Measurements from ENCODE around the gene LGR5.

Gene LGR5

GRCh38 chr12:71591601-71592000 is 152.0 kb downstream of the LGR5 start:
- no peak overlapping the region for H3K4me3 ChIP-seq (ENCODE audit: low read depth, low read length)

- H3K4me3 ChIP-seq (ENCODE audit: low read depth, low read length), result no peak overlapping the region
Measured at GRCh38 chr12:71592841-71593240, 153.2 kb downstream of the LGR5 start.

- no peak overlapping the region for H3K4me3 ChIP-seq (ENCODE audit: low read depth, low read length)
Measured at GRCh38 chr12:71594214-71594948, 154.8 kb downstream of the LGR5 start.

- no peak overlapping the region for H3K4me3 ChIP-seq (ENCODE audit: low read depth, low read length)
Measured at GRCh38 chr12:71599210-71599609, 159.6 kb downstream of the LGR5 start.

GRCh38 chr12:71601546-71601945 is 161.9 kb downstream of the LGR5 start:
- no peak overlapping the region for H3K4me3 ChIP-seq (ENCODE audit: low read depth, low read length)

GRCh38 chr12:71602761-71603577 is 163.4 kb downstream of the LGR5 start:
- no peak overlapping the region for H3K4me3 ChIP-seq (ENCODE audit: low read depth, low read length)

GRCh38 chr12:71605039-71605438 is 165.4 kb downstream of the LGR5 start:
- H3K4me3 ChIP-seq (ENCODE audit: low read depth, low read length), result no peak overlapping the region

- no peak overlapping the region for H3K4me3 ChIP-seq (ENCODE audit: low read depth, low read length)
Measured at GRCh38 chr12:71607494-71608330, 168.1 kb downstream of the LGR5 start.

GRCh38 chr12:71610031-71610795 is 170.6 kb downstream of the LGR5 start:
- no peak overlapping the region for H3K4me3 ChIP-seq (ENCODE audit: low read depth, low read length)

GRCh38 chr12:71621938-71622337 is 182.3 kb downstream of the LGR5 start:
- no peak overlapping the region for H3K4me3 ChIP-seq (ENCODE audit: low read depth, low read length)

- no peak overlapping the region for H3K4me3 ChIP-seq (ENCODE audit: low read depth, low read length)
Measured at GRCh38 chr12:71625476-71625875, 185.9 kb downstream of the LGR5 start.

- no peak overlapping the region for H3K4me3 ChIP-seq (ENCODE audit: low read depth, low read length)
Measured at GRCh38 chr12:71626098-71626497, 186.5 kb downstream of the LGR5 start.

GRCh38 chr12:71626768-71627167 is 187.2 kb downstream of the LGR5 start:
- H3K4me3 ChIP-seq (ENCODE audit: low read depth, low read length), result no peak overlapping the region

GRCh38 chr12:71627438-71628002 is 187.9 kb downstream of the LGR5 start:
- H3K4me3 ChIP-seq (ENCODE audit: low read depth, low read length), result no peak overlapping the region
